Activated CD8-positive, alpha-beta memory T cell treated with anti-CD3 and anti-CD28 coated beads for 4 hours (primary cell): ENCODE results near the gene EEF2.
"Not testable (repeated sequence)": the region's sequence is repeated elsewhere in the genome, so short reads cannot be mapped to it uniquely, and the experiment has no call there.

ENCODE experiments used
- DNase-seq, 2 donors: peaks; one replicate each; pipeline ENCODE4 v3.0.0-alpha.2; 2020; ENCODE audit warnings: low read depth in 2 of 2

EEF2 gene

GRCh38 chr19:3944018-3944721, 41.1 kb downstream of the EEF2 start:
- no peak for DNase-seq

GRCh38 chr19:3942790-3943409, 42.4 kb downstream of the EEF2 start:
- DNase-seq = no peak

- not testable (repeated sequence) for DNase-seq
Observed at GRCh38 chr19:3938300-3938950, 46.8 kb downstream of the EEF2 start.

- DNase-seq = no peak
Observed at GRCh38 chr19:3936506-3937442, 48.5 kb downstream of the EEF2 start.

- no peak for DNase-seq
Observed at GRCh38 chr19:3932931-3933810, 52.1 kb downstream of the EEF2 start, which contains the start of gene NMRK2. Gene NMRK2, plus strand, starts transcription at chr19:3933069. Its CDS starts 603 bp downstream, at chr19:3933672.

GRCh38 chr19:3931041-3931440, 54.2 kb downstream of the EEF2 start:
- DNase-seq = no peak
